ENCODE measurements around the gene SEC24C.
"Not testable (repeated sequence)": the region's sequence is repeated elsewhere in the genome, so short reads cannot be mapped to it uniquely, and the experiment has no call there.

SEC24C gene

DNA sequence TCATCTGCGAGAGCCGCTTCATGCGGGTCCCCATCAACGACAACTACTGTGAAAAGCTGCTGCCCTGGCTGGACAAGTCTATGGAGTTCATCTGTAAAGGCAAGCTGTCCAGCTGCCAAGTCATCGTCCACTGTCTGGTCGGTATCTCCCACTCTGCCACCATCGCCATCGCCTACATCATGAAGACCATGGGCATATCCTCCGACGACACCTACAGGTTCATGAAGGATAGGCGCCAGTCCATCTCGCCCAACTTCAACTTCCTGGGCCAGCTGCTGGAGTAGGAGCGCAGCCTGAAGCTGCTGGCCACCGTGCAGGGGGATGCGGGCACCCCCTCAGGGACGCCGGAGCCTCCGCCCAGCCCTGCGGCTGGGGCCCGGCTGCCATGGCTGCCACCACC, 11.7 kb upstream of the SEC24C start:
- no peak for DNase-seq (ENCODE audit: low spot score)

DNA sequence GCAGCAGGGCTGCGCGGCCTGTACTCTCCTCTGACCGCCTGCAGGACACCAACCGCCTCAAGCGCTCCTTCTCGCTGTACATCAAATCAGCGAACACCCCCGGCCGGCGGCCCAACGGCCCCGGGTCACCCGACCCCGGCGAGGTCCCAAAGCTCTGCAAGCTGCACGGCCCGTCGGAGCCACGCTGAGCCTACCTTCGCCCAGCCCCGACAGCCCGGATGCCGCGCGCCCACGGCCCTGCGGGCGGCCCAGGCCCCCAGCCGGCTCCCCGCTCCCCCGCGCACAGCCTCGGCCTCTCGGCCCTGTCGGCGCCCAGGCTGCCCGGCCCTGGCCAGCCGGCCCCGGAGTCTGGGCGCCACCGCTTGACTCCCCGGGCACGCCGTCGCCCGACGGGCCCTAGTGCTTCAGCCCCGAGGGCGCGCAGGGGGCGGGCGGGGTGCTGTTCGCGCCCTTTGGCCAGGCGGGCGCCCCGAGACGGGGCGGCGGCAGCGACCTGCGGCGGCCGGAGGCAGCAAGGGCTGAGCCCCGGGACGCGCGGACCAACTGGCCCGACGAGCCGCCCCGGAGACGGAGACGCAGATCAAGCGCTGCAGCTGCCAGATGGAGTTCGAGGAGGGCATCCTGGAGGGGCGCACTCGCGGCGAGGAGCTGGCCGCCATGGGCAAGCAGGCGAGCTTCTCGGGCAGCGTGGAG, 11.1 kb upstream of the SEC24C start:
- DNase-seq (ENCODE audit: low spot score): no peak

DNA sequence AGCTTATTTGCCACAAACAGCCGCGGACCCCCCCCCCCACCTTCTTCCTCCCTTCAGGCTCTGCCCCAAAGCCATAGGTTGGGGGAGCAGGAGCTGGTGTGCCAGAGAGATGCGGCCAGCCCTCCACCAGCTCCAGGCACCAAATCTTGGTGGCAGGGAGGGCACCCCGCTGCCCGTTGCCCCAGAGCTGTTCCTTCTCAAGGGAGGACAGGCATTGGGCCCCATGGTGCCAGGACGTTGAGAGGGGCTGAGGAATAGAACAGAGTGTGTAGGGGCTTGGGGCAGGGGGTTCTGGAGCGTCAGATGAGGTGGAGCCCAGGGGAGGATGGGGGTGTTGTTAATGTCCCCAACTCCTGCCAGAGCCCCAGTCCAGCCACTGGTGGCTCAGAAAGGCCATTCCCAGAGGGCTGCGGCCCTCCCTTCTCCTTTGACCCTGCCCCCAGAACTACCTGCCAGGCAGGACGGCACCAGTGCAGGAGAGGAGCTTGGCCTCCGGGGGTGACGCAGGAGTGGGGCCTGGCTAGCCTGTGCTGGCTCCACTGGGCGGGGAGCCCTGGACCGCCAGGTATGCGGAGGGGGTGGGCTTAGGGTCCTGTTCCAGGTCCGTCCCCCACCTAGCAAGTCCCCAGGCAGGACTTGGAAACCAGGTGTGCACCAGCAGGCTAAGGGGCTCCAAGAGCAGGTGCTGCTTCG, 10.0 kb upstream of the SEC24C start:
- DNase-seq (ENCODE audit: low spot score): no peak

DNA sequence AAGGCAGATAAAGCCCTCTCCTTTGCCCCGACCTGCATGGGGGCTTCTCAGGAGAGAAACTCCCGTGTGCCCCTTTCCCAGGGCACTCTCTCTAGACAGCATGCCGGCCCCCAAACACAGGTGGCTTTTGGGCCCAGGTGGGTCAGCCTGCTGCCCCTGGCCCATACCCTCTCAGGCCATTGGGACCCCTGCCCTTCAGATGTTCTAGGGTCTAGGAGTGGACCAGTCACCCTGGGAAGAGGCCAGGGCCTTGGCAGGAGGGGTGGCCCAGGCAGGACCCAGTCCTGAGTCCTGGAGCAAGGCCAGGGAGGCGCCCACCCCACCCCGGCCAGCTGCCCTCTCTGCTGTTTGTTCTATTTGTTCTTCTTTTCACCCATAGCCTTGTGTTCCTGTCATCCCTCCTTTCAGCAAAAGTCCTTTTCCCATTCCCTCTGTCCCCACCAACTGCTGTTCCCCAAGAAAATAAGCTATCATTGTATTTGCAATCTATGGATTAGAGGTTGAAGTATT, 9.3 kb upstream of the SEC24C start:
- DNase-seq (ENCODE audit: low spot score): no peak

DNA sequence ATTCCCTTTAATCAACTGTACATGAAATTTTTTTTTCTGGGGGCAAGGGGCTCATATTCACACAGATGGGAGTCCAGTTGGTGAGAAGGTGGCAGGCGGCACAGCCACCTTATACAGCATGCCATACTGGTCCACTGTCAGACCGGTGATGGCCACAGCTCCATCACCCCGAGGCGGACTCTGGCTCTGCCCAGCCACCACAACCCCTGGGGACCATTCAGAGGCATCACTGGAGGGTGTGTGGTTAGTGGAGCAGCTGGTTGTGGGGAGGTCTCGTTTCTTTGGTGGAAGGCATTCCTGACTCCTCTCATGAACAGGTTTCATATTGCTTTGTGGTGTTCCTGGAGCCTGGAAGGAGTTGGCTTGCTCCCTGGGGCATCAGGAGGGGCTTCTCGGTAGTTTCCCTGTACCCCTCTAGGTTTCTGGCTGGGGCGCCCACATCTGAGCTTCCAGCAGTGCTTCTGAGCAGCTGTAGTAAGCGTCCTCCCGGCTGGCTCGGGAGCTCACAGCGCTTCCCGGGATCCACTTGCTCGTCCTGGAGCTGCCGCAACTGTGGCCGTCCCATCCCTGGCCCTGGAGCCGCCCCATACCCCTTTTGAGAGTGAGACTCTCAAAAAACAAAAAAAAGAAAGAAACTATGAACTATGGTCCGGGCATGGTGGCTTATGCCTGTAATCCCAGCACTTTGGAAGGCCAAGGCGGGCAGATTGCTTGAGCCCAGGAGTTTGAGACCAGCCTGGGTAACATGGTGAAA, 3.5 kb upstream of the SEC24C start:
- DNase-seq (ENCODE audit: low spot score): not testable (repeated sequence)

DNA sequence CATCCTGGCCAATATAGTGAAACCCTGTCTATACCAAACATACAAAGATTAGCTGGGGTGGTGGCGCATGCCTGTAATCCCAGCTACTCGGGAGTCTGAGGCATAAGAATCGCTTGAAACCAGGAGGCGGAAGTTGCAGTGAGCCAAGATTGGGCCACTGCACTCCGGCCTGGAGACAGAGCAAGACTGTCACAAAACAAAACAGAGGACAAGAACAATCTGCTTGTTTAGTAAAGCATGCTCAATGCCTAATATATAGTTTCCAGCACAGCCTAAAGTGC, 1.8 kb upstream of the SEC24C start:
- DNase-seq (ENCODE audit: low spot score): no peak

DNA sequence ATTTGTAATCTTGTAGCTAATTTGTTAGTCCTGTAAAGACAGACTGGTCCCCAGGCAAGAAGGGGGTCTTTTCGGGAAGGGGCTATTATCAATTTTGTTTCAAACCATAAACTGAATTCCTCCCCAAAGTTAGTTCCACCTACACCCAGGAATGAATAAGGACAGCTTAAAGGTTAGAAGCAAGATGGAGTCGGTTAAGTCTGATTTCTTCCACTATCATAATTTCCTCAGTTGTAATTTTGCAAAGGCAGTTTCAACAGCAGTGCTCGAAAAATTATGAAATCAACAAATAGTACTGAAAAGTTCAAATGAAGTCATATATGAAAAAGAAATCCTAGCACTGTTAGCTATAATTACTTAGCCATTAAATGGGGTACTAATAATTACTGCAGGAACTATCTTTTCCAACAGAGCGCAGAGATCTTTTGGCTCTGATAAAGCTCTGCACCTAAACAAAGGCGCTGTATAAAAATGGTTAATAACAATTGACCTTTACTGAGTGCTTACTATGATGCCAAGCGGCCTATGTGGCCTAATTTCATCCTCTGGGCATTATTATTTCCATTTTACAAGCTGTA, 756 bp upstream of the SEC24C start:
- no peak for DNase-seq (ENCODE audit: low spot score)

DNA sequence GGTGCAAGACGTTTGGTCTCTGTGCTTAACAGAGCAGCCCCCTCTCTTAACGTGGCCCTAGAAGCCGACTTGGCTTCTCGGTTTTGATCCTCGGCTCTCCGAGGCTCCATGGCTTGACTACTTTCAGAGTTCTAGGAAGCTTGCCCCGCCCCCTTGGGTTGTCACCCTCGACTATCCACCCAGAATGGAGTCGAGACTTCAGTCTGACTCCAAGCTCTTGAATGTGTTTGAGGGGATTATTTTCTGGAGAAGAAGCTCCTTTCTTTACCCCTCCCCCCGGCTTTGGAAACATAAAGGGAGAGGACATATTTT, 448 bp downstream of the SEC24C start:
- DNase-seq (ENCODE audit: low spot score): peak; percentile 41

DNA sequence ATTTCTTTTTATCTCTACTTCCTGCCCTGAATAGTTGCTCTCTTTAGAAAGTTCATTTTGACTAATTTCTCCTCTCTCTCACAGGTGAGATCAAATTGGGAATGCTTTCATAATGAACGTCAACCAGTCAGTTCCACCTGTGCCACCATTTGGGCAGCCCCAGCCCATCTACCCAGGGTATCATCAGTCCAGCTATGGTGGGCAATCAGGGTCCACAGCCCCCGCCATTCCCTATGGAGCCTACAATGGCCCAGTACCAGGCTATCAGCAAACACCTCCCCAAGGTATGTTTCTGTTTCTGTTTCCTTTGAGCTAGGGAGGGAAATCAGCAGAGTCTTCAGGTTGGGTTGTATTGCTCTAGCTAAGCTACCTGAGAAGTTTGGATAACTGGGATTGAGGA, 2.5 kb downstream of the SEC24C start:
- DNase-seq (ENCODE audit: low spot score): no peak

DNA sequence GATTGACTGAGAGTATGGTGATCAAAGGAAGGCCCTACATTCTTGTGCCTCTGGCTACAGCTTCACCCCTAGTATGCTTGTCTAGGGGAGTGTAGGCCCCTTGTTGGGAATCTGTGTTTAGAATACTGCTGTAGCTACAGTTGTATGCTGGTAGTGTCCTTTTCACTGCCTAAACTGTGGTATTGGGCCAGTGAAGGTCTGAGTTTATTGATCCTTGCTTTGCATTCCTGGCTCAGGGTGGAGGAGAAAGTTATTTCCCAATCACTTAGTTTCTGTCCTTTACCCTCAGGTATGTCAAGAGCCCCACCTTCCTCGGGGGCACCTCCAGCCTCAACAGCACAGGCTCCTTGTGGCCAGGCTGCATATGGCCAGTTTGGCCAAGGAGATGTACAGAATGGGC, 6.6 kb downstream of the SEC24C start:
- DNase-seq (ENCODE audit: low spot score): no peak

DNA sequence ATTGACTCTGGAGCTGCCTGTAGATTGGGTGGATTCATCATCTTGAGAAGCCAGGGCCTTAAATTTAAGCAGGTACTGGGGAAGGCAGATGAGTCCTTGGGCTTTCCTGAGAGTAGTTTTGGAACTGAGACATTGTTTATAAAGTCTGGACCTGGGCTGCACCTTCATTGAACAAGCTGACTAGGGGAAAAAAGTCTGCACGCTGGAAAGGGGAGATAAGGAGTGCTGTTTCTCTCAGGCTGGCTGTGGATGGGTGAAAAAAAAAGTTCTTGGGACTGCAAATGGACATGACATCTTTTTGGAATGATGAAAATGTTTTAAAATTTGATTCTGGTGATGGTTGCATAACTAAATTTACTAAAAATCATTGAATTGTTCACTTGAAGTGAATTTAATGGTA, 12.0 kb downstream of the SEC24C start:
- no peak for DNase-seq (ENCODE audit: low spot score)

DNA sequence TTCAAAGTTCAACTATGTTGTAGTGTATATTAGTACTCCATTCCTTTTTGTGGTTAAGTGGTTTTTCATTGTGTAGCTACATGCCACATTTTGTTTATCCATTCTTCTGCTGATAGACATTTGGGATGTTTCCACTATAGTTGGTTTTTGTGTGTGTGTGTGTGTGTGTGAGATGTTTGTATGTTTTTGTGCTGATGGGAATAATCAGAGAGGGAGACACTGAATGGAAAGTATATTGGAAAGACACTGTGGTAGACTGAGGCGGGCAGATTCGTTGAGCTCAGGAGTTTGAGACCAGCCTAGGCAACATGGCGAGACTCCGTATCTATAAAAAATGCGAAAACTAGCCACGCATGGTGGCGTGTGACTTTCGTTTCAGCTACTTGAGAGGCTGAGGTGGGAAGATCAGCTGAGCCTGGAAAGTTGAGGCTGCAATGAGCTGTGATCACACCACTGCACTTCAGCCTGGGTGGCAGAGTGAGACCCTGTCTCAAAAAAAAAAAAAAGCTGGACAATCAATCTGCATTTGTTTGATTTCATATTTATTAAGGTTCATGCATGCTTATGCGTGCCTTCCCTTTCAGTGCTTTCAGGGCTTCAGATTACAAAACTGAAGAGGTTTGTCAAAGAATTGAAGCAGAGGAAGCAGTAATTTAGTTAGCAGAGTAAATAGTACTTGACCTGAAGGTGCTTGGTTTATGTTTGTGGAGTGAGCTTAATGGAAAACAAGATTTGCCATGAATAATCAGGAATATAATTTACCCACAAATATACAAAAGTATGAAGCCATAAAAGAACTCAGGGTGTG, 14.7 kb downstream of the SEC24C start:
- DNase-seq (ENCODE audit: low spot score): no peak

DNA sequence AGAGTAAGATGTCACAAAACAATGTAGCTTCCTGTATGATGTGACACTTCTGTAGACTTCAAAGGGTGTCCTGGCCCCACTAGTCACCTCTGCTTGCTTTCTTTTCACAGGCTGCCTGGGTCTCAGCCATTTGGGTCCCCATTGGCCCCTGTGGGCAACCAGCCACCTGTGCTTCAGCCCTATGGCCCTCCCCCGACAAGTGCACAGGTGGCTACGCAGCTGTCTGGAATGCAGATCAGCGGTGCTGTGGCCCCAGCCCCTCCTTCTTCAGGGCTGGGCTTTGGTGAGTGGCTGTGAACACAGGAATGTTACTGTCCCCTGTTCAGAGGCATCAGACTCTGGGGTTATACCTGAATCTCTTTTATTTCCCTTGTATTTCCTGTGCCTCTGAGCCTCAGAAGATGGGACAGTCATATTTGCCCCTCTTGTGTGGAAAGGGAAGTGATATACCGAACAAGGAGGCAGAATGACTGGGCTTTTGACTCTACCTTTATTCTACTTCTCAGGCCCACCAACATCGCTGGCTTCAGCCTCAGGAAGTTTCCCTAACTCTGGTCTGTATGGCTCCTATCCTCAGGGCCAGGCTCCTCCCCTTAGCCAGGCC, 15.4 kb downstream of the SEC24C start:
- no peak for DNase-seq (ENCODE audit: low spot score)

DNA sequence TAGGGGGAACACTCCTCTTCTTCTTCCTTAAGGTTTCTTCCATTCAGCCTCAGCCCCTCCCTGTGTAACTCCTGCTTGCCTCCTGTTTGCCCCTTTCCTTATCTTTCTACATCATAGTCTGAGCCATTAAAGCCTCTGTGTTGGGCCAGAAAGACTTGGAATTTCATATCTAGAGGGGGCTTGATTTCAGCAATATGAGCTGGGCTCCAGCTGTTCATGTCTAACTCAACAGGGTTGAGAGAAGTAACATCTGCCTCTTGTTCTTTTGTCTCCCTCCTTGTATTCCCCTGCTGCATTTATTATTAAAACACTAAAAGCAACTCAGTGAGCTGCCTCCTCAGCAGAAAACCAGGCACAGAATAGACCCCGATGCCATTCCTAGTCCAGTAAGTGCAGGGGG, 17.6 kb downstream of the SEC24C start:
- DNase-seq (ENCODE audit: low spot score): no peak

DNA sequence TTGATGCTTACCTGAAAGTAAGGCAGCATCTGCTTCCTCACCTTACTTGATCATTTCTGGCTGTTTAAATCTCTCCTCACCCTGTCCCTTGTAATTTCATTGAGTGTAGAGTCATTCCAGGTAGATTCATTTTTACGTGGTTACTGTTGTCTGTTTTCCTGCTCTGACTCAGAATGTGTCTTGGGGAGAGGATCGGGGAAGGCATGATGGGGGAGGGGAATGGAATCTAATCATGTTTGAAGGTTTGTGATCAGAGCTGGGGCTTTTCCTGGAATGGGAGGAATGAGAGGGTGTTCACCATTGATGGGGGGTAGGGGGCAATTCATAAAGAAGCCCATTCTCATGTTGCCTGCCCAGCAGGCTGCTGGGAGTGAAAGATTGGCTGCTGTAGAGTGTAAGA, 18.7 kb downstream of the SEC24C start:
- DNase-seq (ENCODE audit: low spot score): no peak

DNA sequence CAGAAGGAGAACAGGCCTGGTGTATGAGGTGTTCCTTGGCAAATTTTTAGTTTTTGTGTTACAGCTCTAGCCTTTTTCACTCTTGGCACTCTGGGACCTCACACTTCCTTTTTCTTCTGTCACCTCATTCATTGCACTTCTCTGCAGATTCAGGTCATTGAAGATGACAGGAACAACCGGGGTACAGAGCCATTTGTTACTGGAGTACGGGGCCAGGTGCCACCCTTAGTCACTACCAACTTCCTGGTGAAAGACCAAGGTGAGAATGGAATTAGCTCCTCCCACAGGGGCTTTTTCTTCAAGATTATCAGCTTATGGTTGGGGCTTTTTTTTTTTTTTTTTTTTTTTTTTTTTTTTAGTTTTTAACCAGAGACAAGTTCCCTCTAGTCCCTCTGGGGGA, 19.2 kb downstream of the SEC24C start:
- no peak for DNase-seq (ENCODE audit: low spot score)

DNA sequence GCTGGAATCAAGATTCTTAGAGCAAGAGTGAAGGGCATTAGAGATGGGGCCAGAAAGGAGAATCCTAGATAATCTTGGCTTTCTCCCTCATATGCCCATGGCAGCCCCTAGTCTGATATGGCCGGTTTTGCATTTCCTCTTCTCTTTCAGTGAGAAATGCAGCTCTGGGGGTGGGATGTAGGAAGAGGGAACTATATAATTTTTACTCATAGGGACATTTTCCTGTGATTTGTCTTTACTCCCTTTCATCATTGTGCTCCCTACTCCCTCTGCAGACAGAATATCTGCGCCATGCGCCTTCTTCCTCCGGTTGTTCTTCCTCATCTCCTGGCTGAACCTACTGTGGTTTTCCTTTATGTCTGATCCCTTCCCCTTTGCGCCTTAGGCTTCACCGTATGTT, 20.9 kb downstream of the SEC24C start:
- DNase-seq (ENCODE audit: low spot score): no peak

DNA sequence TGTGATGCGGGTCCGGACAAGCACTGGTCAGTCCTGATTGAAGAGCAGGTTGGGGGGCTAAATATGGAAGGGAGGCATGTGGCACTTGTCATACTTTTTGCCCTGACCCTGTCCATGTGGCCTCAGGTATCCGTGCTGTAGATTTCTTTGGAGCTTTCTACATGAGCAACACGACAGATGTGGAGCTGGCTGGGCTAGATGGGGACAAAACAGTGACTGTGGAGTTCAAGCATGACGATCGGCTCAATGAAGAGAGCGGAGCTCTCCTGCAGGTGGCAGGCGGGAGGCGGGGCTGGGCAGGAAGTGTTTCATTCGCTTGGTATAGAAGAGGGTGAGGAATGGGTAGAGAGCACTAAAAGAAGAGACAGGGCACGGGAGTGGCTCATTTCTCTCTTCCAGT, 24.7 kb downstream of the SEC24C start:
- DNase-seq (ENCODE audit: low spot score): peak; percentile 71

DNA sequence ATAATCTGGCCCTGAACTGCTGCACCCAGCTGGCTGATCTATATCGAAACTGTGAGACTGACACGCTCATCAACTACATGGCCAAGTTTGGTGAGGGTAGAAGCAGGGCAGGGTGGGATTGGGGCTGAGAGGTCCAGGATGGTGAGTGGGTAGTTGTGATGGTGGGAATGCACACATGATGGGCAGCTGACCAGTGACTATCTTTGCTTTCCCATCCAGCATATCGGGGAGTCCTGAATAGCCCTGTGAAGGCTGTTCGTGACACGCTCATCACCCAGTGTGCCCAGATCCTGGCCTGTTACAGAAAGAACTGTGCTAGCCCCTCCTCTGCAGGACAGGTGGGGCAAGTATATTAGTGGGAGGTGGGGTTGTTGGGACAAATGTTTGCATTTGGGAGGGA, 25.2 kb downstream of the SEC24C start:
- DNase-seq (ENCODE audit: low spot score): no peak

DNA sequence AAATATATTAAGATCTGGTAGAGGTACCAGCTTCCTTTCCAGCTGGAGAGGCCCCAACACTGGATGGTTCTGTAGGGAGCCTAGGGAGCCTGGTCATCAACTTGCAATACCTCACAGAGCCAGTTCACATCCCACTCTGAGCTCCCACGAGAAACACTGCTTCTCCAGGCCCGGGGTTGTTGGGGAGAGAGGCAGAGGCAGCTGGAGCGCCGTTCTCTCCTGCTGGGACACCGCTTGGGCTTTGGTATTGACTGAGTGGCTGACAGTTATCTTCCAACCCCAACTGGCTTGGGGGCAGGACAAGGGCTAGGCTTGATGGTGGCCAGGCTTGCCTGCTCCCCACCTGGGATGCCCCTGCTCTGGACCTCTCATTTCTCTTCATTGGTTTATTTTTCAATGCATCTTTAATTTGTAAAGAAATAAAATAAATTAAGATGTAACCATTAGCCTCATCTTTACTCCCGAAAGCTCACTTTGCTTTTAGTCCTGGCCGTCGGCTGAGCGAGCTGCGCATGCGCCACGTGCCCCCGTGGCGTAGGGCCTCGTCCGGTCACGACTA, 27.6 kb downstream of the SEC24C start:
- DNase-seq (ENCODE audit: low spot score): peak; percentile 86

Measured in germinal center (tissue), 1 donor.